G401.6 (cell line): ENCODE measurements around the gene CCNK.

Source experiments
- FAIRE-seq: peaks from 2 replicates; lab custom pipeline; 2012; peaks lifted over from hg19 to GRCh38; lab: Jason Lieb, UNC

The CCNK gene

GRCh38 chr14:99467336-99468078 is 13.7 kb upstream of the CCNK start:
- FAIRE-seq = no peak

GRCh38 chr14:99468081-99468480 is 13.1 kb upstream of the CCNK start:
- no peak for FAIRE-seq

- FAIRE-seq = no peak
Measured at GRCh38 chr14:99468836-99469592, 12.2 kb upstream of the CCNK start.

DNA sequence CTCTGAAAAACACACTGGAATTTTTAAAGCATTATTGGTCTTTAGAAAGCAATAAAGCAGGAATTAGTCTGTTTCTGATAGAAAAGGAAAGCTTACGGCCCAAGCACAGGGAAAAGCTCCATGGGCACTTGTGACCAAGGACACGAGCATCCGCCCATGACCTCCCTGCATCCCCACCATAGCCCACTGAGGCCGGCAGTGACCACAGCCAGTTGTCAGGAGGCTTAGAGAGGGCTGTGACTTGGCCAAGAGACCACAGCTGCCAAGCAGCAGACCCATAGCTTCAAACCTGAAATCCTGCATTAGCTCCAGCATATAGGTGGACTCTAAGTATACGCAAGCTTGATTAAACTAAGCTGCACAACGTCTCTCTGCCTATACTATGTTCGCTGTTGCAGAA is 9.5 kb upstream of the CCNK start:
- no peak for FAIRE-seq

GRCh38 chr14:99472937-99473336 is 8.3 kb upstream of the CCNK start:
- no peak for FAIRE-seq

- FAIRE-seq = no peak
Measured at GRCh38 chr14:99473458-99473857, 7.8 kb upstream of the CCNK start.

GRCh38 chr14:99475179-99475578 is 6.0 kb upstream of the CCNK start:
- no peak for FAIRE-seq

DNA sequence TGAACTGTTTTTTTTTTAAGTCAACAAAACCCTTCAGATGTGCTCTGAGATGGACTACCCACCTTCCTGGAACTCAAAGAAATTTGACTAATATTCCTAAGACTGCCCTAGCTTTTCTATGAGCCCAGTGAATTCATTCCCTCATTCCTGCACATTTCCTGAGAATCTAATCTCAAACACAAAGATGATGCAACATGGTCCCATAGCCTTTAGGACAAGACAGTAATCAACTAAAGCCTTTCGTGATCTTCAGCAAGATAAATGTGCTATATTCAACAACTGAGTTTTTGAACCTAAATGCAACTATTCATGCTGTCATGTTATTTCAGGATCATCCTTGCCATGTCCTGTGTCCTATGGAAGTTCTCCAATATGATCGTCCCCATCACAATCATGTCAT is 5.5 kb upstream of the CCNK start:
- no peak for FAIRE-seq

DNA sequence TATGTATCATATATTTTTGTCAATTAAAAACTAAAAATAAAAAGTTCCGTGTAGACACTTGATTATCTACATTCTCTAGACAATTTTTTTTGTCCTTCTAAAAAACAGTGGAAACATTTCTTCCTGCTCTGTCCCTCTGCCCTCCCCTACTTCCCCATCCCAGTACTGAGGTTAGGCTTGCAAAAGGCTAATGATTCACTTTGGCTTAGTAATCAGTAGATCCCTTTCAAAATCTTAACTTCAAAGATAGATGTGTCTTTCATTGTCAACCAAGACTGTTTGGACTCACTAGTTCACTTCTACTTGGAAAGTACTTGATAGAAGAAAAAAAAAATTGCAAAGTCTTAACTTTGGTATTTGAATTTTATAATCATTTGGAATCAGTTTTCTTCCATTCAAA is 4.3 kb upstream of the CCNK start:
- no peak for FAIRE-seq

GRCh38 chr14:99478128-99478527 is 3.1 kb upstream of the CCNK start:
- FAIRE-seq = no peak

DNA sequence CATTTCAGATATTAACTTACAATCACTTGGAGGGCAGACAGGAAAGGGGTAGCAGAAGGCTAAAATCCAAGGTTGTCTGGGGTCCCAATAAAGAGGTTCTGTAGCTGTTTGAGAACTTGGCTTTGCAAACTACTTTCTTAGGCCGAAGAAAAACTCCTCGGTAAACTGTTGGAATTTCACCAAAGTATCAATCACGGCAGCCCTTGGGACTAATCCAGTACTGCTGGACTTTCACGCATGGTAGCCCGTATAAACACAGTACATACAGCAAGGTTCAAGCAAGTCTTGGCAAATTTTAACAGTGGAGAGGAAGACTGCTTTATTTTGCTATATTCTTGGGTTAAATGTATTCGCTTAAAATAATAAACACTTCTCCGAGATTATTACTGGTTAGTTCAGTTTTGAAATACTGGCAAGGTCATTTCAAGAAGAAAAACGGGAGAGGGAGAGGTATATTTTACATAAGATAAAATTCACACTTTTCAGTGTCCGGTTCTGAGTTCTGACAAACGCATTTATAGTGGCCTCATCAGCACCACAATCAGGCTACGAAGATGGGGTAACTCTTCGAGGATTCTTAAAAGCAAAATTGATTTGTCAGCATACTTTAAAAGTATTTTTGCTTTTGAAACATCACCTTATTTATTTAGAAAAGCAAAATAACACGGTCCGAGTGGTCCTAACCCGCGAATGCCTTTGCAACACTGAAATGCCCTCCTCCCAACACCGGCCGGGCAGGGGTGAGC is 1.9 kb upstream of the CCNK start:
- no peak for FAIRE-seq

DNA sequence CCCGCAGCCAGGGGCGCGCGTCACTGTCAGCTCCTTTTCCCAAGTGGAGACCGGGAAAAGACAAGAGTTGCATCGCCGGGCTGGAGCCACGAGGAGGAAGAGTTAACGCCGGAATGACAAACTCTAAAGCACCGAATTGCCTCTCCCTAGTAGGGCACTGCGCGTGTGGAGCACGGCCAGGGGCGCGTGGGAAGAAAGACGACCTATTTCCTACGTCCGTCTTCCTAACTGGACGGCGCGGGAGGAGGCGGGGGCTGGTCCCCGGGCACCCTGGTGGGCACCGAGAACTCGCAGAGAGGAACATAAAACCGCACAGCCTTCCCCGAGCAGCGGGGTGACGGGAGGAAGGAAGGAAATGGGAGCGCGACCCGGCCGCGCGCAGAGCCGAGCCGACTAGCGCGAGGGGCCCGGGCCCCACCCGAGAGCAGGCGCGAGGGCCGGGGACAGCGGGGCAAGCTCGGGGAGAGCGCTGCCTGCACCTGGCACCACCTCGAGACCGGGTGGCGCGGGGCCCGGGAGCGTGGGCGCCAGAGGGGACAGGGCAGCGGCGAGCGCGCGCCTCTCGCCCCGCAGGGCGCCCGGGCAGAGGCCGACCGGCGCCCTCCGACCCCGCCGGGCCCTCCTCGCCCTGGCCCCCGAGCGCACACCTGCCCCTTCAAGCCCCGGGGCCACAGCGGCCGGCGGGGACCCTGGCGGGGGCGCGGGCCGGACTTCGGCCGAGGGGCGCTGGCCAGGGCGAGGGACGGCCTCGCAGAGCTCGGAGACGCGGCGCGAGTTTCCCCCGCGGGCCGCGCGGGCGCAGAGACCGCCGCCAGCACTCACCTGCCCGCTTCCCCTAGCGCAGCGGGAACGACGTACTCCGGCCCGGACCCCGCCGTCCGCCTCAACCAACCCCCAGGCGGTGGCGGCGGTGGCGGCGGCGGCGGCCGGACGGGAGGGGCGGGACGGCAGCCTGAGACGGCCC is 1.0 kb upstream of the CCNK start, which contains the start of gene SETD3:
TSS of gene SETD3 (minus strand) at position 954 of the 964 bp plus-strand sequence. CDS start 15,054 bp downstream, outside the sequence.
- no peak for FAIRE-seq

- no peak for FAIRE-seq
Measured at GRCh38 chr14:99481745-99482099, 513 bp downstream of the CCNK start.

DNA sequence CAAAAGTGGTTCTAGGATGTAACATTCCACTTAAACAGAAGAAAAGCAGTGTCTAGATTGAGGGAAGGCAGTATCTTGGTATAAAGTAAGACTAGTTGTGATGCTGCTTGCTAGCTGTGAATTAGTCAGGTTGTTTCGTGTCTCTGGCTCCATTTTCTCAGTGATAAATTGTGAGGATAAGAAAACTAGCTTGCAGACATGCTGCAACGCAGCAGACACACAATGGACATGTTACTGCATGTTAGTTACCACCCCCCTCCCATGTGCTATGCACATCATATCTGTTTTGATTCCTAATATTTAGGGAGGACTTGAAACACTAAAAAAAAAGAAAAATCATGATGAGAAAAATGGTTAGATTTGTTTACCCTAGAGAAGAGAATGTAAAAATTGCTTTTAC is 2.9 kb downstream of the CCNK start:
- FAIRE-seq = no peak

DNA sequence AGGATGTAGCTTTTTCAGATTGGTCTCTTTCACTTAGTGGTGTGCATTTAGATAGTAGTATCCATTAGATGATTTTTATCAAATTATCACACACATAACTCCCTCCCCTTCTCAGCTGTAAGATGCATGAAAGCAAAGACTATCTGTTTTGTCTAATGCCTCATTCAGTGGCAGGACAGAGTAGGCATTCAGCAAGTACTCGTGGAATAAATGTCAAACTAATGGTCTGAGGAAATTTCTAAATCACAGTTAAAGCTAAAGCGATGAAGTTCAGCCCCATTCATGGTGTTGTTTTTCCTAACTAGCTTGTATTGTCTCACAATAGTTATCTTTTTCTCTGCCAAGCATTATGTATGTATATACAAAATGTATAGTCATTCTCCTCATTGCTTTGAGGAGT is 16.1 kb downstream of the CCNK start:
- FAIRE-seq = no peak

- no peak for FAIRE-seq
Measured at GRCh38 chr14:99497894-99498293, 16.7 kb downstream of the CCNK start.

DNA sequence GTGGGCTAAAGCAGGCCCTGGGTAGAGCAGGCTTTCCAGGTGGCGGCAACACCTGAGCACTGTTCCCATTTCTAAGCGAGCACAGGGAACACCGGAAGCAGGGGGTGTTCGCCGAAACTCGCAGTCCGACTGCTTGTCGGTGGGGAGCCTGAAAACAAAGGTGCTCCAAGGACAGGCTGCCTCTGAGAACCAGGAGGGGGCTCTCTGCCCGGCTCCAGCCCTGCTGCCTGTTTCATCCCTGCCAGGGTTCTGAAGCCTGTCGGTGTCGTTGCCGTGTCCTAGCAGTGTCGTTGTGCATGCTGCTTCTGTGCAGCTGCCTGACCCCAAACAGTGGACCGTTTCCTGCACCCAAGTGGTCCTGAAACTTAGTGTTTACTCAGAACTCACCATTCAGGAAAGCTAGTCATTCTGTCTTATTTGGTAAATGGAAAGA is 21.8 kb downstream of the CCNK start:
- no peak for FAIRE-seq

DNA sequence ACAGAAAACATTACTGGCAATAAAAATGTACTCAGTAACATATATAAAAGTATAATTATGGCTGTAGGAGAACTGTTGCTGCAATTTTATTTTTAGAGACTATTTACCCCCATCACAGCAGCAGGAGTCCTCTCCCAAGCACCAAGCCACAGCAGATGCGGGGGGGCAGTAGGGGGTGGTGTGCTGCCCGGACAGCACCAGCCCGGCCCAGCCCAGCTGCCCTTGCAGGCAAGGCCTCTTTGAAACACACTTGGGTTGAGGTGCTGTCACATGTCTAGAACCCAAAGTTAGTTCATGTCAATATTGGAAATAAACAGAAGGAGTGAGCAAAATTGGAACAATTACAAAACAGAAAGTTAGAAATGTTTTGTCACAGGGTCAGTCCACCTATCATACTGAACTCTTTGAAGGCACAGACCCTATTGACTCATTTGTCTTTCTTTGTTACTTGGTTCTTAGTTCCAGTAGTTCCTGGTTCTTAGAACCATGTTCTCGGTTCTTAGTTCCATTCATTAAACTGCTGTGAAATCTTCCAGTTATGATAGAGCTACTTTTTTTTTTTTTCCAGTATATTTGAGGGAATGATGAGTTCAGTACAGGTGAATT is 22.7 kb downstream of the CCNK start:
- FAIRE-seq = no peak

GRCh38 chr14:99505089-99505488 is 23.9 kb downstream of the CCNK start:
- no peak for FAIRE-seq

- FAIRE-seq = no peak
Measured at GRCh38 chr14:99506276-99506675, 25.1 kb downstream of the CCNK start.

DNA sequence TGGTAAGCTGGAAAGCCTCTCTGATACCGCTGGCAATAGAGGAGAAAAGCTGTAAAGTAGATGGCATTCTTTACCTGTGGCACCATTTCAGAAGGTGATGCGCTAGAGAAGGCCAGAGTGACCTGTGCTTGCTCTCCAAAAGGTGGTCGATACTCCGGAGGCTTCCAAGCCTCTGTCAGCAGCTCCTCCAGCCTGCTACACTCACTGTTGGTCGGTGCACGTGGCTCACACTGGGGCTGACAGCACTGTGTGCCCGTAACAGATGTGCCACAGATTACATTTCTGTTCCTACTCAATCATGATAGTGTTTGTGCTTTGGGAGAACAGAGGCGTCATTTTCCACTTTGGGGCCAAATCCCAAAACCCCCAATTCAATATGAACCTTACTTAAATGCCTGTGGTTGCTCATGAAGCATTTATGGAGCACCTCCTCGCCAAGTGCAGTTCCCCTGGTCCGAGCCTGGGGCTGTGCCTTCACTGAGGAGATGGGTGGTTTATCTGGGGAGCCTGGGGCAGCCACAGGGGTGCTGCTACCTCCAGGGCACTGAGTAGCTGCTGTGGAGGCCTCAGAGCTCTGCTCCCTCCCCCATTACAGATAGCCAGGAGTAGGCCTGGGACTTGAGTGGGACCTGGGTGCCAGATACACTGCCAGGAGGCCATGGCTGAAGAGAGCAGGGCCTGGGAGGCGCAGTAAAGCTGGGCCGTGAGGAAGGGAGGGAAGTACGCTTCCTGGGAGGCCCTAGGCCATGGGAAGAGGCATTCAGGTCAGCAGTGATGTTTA is 26.8 kb downstream of the CCNK start:
- FAIRE-seq = no peak
